ENCODE results near the gene IMP4. TPM values are rescaled to one million over a fixed set of nuclear protein-coding genes. Genes with fewer than 3 reads are reported as not detected.

IMP4 gene
- total and polyA plus RNA-seq, 2 of the 8 experiments (the other 6 are each of a cell fraction or from before 2014, with no cell fraction given): 96.8 to 194 TPM

- Histone ChIP-seq H3K36me3 (ENCODE audit: control insufficient read depth in 2 of 4, insufficient read depth in 4 of 4, low read length in 3 of 4) (peaks cover 13 to 29% (median 27%) of the 10 kb centered on the region in 4 experiments), H3K56ac (replicated peaks; ENCODE audit: insufficient read length, low read depth, low read length) (peak overlapping the region; percentile 65), H2BK5ac (ENCODE audit: low read depth, low read length) (peak overlapping the region; percentile 38; the same call in 1 of the 2 replicates), H2AFZ (ENCODE audit: low read length) (peak overlapping the region; percentile 91), H3K9ac (replicated peaks in 1 of 4; ENCODE audit: extremely low read depth in 1 of 4, low read depth in 3 of 4, low read length in 3 of 4) (peak overlapping the region; percentile 77 to 94 (median 81)), H3K14ac (ENCODE audit: insufficient read length) (no peak overlapping the region), H2BK20ac (ENCODE audit: low read length) (no peak overlapping the region), H3K4me3 (ENCODE audit: extremely low read depth in 1 of 4, insufficient read depth in 2 of 4, low read depth in 3 of 4, low read length in 4 of 4) (peak overlapping the region; percentile 77 to 93 (median 84)), H3K18ac (ENCODE audit: extremely low read depth, low read length) (peak overlapping the region; percentile 84), H3K4ac (replicated peaks; ENCODE audit: insufficient read length, low read depth, low read length) (no peak overlapping the region), H3K27me3 (replicated peaks in 1 of 4; ENCODE audit: control insufficient read depth in 3 of 4, extremely low read depth in 1 of 4, insufficient read depth in 3 of 4, low read length in 3 of 4) (no peaks in the 10 kb centered on the region), H3K79me1 (ENCODE audit: low read depth, low read length) (peaks cover 9% of the 10 kb centered on the region), H3K4me2 (ENCODE audit: insufficient read depth in 1 of 2, low read depth in 2 of 2, low read length in 2 of 2) (peak overlapping the region; percentile 62 to 89), H2BK15ac (ENCODE audit: low read length) (peak overlapping the region; percentile 72; the same call in 1 of the 2 replicates), H4K8ac (ENCODE audit: extremely low read depth, insufficient read depth, low read length) (peak overlapping the region; percentile 66; the same call in 1 of the 2 replicates), H3K79me2 (ENCODE audit: control insufficient read depth in 1 of 2, insufficient read depth in 2 of 2, low read length in 2 of 2) (peaks cover 0 to 15% of the 10 kb centered on the region in 2 experiments; a peak in 2 of 4 replicates), H2AK5ac (ENCODE audit: low read depth, low read length) (no peak overlapping the region), H4K91ac (replicated peaks; ENCODE audit: insufficient read length, low read length) (peak overlapping the region; percentile 59), H3K23me2 (ENCODE audit: low read depth, low read length) (no peaks in the 10 kb centered on the region), H3K23ac (ENCODE audit: insufficient read length) (no peak overlapping the region), H3K4me1 (replicated peaks in 1 of 4; ENCODE audit: control insufficient read depth in 3 of 4, insufficient read depth in 4 of 4, low read length in 3 of 4) (peaks cover 0 to 5% (median 4%) of the 10 kb centered on the region in 4 experiments; a peak in 4 of 7 replicates), H4K20me1 (replicated peaks in 1 of 2; ENCODE audit: control insufficient read depth in 1 of 2, insufficient read depth in 2 of 2, low read length in 2 of 2) (peaks cover 1 to 14% of the 10 kb centered on the region in 2 experiments), H3K27ac (ENCODE audit: low read depth, low read length) (peak overlapping the region; percentile 84), H2BK120ac (replicated peaks; ENCODE audit: low read depth, low read length) (no peak overlapping the region), H3K9me3 (ENCODE audit: insufficient read depth in 2 of 2, low read depth in 1 of 2, low read length in 1 of 2) (no peaks in the 10 kb centered on the region), H4K5ac (ENCODE audit: insufficient read length, low read depth, low read length) (peak overlapping the region; percentile 20), H2BK12ac (ENCODE audit: low read depth, low read length) (no peak overlapping the region)
- peak; percentile 50 for FAIRE-seq
- ChIA-PET POLR2A (ENCODE audit: partially characterized antibody) (interaction anchor here (0.8 to 4.2 kb wide), 10 partner anchors 9 to 614 kb away, joined by 3 to 72 read pairs (median 7); partner anchors contain the start of genes PTPN18 and SMPD4), CTCF (ENCODE audit: partially characterized antibody) (interaction anchor here (0.6 to 3.4 kb wide), 6 partner anchors 9 to 46 kb away, joined by 3 to 28 read pairs (median 8); no protein-coding TSS in a partner anchor)
- 1% methylated on average over 24 of the region's 24 CpGs; no CpG with 5 or more reads in 1 of the 2 experiments for WGBS, 2 experiments (ENCODE audit: extremely low coverage in 1 of 2, insufficient coverage in 1 of 2, insufficient read length in 1 of 2, insufficient replicate concordance in 2 of 2, low coverage in 1 of 2, low lambda C conversion rate in 2 of 2, missing lambda C conversion rate in 1 of 2)
- peak; percentile 85 to 88 for DNase-seq (ENCODE audit: low read depth in 1 of 2, low spot score in 2 of 2)
- TF ChIP-seq BCL11A (IDR thresholded peaks at IDR 0.05; ENCODE audit: low read depth in 2 of 2, low read length in 2 of 2): no peak
- TF ChIP-seq GTF2F1 (IDR thresholded peaks at IDR 0.05; ENCODE audit: borderline replicate concordance, low read depth, low read length): no peak
- TF ChIP-seq CHD2 (IDR thresholded peaks at IDR 0.05; ENCODE audit: low read length): 0 out of 2 replicates have a peak, but pooled peaks have one; percentile 5
- TF ChIP-seq SAP30 (IDR thresholded peaks at IDR 0.05; ENCODE audit: insufficient read depth, insufficient replicate concordance, low read length): no peak
- TF ChIP-seq PHF8 (conservative IDR thresholded peaks at IDR 0.05; ENCODE audit: low read depth, low read length): no peak; the same call in none of the 2 replicates
- TF ChIP-seq KDM4A (IDR thresholded peaks at IDR 0.05; ENCODE audit: low read depth, low read length, severe bottlenecking): peak; percentile 85
- peak; percentile 57 for TF ChIP-seq TAF7 (optimal IDR thresholded peaks at IDR 0.05; ENCODE audit: borderline replicate concordance, low read depth, low read length)
- no peak for TF ChIP-seq TEAD4 (IDR thresholded peaks at IDR 0.05; ENCODE audit: low read depth, low read length)
- TF ChIP-seq, protein P1, sequence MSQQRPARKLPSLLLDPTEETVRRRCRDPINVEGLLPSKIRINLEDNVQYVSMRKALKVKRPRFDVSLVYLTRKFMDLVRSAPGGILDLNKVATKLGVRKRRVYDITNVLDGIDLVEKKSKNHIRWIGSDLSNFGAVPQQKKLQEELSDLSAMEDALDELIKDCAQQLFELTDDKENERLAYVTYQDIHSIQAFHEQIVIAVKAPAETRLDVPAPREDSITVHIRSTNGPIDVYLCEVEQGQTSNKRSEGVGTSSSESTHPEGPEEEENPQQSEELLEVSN (IDR thresholded peaks at IDR 0.05): no peak
- no peak for TF ChIP-seq CBX5 (IDR thresholded peaks at IDR 0.05; ENCODE audit: low read depth, low read length)
- peak; percentile 69 to 70 for TF ChIP-seq POLR2A (IDR thresholded peaks at IDR 0.05; ENCODE audit: control extremely low read depth in 1 of 2, low read depth in 2 of 2, low read length in 2 of 2)
Observed at GRCh38 chr2:130342020-130342532, 621 bp upstream of the IMP4 start.

All from H1 (cell line).